GM18526 (cell line): ENCODE data around the gene UXS1.

Experiments
- POLR2A ChIP-seq: IDR thresholded peaks from 3 replicates; pipeline ENCODE4 v1.6.1; 2011; ENCODE audit not compliant: insufficient read length; ENCODE audit errors: extremely low read depth

UXS1 gene

DNA sequence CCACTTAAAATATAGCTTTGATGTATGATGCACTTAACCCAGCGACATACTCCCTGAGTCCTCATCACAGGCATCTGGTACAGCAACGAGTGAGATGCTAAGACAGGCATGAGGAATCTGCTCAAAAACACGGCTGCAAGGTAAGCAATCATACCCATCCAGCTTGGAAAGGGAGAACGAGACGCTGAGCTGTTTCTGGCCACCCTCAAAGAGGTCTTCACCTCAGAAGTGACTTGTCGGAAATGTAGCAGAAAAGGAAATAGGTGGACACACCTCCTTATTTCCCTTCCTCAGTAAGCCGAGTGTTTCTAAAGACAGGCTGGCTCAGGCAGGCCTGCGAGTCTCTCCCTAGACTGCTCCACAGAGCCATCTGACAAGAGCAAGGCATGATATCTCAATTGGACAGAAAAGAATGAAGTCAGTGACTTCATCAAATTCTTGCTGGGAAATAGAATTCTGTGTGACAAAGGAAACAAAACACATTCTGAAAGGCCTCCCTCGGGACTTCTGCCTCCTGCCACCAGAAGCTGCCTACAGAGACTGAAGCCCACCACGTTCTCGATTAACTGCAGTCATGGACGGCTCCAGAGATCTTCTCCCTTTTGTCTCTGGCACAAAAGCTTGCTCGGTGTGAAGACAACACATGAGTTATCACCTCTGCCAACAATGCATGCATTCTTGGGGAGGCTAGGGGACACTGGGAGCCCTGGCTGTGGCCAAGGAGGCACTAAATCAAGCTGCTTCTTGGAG, 84.3 kb downstream of the UXS1 start:
- no peak for TF ChIP-seq POLR2A

GRCh38 chr2:106108791-106109190, 85.3 kb downstream of the UXS1 start:
- no peak for TF ChIP-seq POLR2A

- no peak for TF ChIP-seq POLR2A
Observed at GRCh38 chr2:106108351-106108750, 85.8 kb downstream of the UXS1 start.

DNA sequence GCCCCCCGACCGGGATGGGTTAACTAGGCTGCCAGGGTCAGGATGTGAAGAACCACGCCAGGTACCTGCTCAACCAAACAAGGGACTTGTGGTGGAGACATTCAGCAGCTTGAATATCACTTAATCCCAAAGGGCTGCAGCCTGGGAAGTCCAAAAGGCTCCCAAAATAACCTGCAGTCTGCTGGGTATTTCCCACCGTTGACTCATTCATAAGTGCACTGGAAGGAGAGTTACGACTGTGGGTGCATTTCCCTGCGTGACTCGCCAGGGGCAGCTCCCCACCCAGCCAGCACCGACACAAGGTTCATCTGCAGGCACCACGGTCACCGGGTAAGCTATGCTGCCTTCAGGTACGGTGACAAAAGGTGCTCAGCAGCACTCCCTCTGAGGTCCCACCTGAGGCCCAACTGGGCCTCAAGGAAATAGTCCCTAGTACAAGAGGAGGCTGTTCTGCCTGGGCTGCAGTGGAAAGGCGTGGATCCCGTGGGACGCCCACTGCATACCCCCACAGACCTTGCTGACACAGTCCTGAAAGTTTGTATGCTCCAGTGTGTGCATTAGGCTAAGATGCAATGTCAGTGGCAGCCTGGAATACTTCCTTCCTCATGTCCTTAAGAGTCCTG, 86.5 kb downstream of the UXS1 start:
- no peak for TF ChIP-seq POLR2A

- no peak for TF ChIP-seq POLR2A
Observed at GRCh38 chr2:106106622-106107508, 87.2 kb downstream of the UXS1 start.

GRCh38 chr2:106105151-106105922, 88.8 kb downstream of the UXS1 start:
- TF ChIP-seq POLR2A = no peak

DNA sequence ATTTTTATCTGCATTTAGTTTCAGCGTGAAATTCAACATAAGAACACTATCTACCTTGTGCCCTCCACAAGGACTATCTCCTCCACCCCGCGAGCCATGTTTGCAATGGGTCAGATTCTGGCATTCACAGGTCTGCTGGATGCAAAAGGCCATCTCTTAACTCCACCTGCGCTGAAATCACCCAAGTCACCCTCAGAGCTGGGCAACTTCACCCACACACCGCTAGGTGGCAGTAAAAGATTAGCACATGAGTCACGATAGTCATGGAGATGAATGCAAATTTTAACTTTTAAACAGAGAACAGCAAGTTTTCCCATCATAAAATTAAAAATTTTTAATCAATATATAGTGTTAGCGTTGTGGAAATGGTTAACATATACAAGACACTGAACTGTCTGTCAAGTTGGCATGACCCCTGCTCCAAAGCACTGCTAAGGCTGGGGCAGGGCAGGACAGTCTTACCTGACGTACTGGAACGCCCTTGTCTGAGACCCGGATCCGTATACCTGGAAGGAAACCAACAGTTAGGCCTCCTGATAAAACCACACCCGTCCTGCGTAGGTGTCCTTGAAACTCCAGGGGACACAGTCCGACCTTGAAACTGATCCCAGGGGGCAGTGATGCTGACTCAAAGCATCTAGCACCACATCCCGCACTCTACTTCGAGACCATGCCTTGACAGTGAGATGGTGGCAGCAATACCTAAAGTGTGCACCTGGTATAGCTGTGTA, 89.6 kb downstream of the UXS1 start:
- no peak for TF ChIP-seq POLR2A

DNA sequence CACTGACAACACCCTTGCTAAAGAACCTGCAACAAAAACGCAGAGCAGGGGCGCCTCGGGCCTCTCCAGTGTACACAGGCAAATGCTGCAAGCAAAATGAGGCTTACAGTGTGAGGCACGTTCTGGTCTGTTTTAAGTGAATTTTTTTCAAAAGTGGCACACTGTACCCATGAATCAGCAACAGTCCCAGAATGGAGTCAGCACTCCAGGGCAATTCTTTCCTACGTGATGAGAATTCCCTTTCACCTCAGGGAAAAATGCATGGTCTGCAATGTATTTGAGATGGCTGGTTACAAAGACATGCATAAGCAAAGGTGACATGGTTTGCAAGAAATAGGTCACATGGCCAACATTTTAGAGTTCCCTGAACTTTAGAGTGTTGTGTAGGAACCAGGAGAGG, 94.4 kb downstream of the UXS1 start:
- TF ChIP-seq POLR2A = no peak

DNA sequence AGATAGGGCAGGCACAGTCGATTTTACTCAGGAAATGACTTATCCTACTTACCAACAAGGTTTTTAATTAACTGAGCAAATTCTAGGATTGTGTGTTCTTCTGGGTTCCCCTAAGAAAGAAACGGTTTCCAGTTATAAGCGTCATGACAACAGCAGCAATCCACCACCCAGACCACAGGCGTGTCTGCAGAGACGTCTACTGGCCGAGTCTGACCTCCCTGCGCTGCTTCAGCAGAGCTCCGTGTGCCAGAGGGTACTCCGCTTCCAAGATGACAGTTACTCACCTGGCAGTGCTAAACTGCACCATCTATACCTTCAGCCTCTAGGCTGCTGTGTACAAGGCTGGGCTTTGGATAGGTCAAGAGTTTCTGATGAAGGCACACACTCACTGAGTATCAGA, 95.4 kb downstream of the UXS1 start:
- TF ChIP-seq POLR2A = no peak

- TF ChIP-seq POLR2A = no peak
Observed at GRCh38 chr2:106098081-106098480, 96.0 kb downstream of the UXS1 start.

- no peak for TF ChIP-seq POLR2A
Observed at GRCh38 chr2:106097038-106098000, 96.8 kb downstream of the UXS1 start.

GRCh38 chr2:106096299-106097037, 97.6 kb downstream of the UXS1 start:
- no peak for TF ChIP-seq POLR2A
